Stimulated activated CD8-positive, alpha-beta memory T cell treated with anti-CD3 and anti-CD28 coated beads, Interleukin-15, amount 100 ng/mL, for 4 hours (primary cell): Measurements from ENCODE around the gene DERA.
"Not testable (repeated sequence)": the region's sequence is repeated elsewhere in the genome, so short reads cannot be mapped to it uniquely, and the experiment has no call there.

Experiments used
- DNase-seq, 2 donors: peaks; one replicate each; pipeline ENCODE4 v3.0.0-alpha.2; 2020; ENCODE audit warnings: low read depth in 2 of 2

DERA gene

GRCh38 chr12:16008421-16008824 is 97.3 kb downstream of the DERA start:
- DNase-seq, result no peak

GRCh38 chr12:16012117-16012516 is 101.0 kb downstream of the DERA start:
- no peak for DNase-seq

DNA sequence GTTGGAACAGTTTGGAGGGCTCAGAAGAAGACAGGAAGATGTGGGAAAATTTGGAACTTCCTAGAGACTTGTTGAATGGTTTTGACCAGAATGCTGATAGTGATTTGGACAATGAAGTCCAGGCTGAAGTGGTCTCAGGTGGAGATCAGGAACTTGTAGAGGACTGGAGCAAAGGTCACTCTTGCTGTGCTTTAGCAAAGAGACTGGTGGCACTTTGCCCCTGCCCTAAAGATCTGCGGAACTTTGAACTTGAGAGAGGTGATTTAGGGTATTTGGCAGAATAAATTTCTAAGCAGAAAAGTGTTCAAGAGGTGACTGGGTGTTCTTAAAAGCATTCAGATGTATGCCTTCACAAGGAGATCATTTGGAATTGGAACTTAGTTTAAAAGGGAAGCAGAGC is 102.6 kb downstream of the DERA start:
- not testable (repeated sequence) for DNase-seq

- not testable (repeated sequence) for DNase-seq
Observed at GRCh38 chr12:16014394-16014793, 103.3 kb downstream of the DERA start.

GRCh38 chr12:16016748-16017147 is 105.6 kb downstream of the DERA start:
- DNase-seq, result no peak

DNA sequence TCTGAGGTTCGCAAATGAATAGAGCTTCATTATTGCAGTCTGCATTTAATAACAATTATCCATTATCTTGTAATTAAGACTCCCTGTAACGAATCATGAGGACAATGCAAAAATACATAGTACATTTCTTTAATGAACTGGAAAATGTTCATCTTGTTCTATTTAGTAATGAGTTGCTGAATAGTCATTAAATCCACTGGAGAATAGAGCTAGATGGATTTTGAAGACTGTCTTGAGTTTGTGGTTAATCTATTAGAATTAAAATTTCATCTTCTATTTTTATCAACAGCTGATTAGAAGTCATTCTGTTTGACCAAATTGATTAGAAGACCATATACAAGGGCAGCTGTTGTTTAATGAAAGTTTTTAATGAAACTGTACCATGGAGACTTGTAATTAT is 107.2 kb downstream of the DERA start:
- DNase-seq, result no peak

DNA sequence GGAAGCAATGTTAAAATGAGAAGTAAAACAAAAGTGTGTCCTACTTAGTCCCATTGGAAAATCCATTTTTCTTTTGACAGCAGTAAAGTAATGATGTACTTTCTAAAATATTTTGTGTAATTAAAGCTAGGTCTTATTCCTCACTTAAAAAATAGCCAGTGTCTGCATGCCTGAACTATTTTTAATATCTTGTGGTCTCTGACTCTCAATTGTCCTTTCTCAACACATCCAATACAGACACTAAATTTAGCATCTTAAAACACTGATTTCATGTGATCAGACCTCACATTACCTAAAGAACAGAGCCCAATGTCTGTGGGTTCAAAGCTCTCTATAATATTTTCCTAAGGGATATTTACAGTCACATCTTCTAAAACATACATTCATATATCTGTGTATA is 108.0 kb downstream of the DERA start:
- no peak for DNase-seq

GRCh38 chr12:16020031-16020430 is 108.9 kb downstream of the DERA start:
- DNase-seq, result no peak

DNA sequence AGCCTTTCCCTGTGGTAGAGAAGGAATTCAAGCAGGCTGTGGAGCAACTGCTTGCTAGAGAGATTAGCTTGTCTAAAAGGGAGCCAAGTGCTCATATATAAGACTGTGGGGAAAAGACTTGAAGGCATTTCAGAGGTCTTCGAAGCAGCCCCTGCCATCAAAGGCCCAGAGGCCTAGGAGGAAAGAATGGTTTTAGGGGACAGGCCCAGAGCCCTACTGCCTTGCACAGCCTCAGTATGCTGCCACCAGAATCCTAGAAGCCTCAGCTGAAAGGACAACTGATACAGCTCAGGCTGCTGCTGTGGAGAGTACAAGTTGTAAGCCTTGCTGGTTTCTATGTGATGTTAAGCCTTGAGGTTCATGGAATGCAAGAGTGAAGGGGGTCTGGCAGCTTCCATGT is 109.9 kb downstream of the DERA start:
- no peak for DNase-seq

DNA sequence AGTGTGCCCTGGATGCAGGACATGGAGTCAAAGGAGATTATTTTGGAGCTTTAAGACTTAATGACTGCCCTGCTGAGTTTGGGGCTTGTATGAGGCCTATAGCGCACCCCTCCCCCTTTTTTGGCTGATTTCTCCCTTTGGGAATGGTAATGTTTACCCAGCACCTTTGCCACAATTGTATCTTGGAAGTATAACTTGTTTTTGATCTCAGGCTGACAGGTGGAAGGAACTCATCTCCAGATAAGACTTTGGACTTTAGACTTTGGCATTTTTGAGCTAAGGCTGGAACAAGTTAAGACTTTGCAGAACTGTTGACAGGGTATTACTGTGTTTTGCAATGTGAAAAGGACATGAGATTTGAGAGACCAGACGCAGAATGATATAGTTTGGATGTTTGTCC is 110.5 kb downstream of the DERA start:
- no peak for DNase-seq

DNA sequence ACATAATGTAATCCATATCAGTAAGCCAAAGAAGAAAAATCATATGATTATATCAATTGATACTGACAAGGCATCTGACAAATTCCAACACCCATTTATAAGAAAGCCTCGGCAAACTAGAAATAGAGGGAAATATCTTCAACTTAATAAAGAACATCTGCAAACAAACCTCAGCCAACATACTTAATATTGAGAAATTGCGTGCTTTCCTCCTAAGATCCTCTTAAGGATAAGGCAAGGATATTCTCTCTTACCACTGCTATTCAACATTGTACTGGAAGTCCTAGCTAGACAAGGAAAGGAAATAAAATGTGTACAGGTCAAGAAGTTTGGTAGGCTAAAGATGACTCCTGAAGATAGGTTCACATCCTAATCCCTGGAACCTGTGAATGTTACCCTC is 115.9 kb downstream of the DERA start:
- DNase-seq, result no peak

DNA sequence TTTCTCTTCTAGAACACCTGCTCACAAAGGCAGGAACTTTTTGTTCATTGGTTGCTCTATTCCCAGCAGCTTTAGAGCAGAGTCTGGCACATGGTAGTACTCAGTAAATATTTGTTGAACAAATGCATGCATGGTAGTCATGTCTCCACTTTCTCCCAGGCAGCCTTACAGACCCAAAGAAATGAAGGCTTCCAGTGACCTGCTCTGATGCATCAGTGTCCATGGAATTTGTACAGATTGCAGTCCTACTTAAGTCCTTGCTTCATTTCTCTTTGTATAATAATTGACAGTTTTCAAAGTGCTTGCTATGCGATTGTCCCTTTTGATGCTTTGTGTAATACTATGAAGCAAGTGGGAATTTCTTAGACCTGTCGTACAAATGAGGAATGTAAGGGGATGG is 119.6 kb downstream of the DERA start:
- no peak for DNase-seq

GRCh38 chr12:16034136-16034817 is 123.1 kb downstream of the DERA start:
- DNase-seq, result no peak

- DNase-seq, result no peak
Observed at GRCh38 chr12:16036073-16036472, 124.9 kb downstream of the DERA start.

- DNase-seq, result no peak
Observed at GRCh38 chr12:16037533-16037932, 126.4 kb downstream of the DERA start.

DNA sequence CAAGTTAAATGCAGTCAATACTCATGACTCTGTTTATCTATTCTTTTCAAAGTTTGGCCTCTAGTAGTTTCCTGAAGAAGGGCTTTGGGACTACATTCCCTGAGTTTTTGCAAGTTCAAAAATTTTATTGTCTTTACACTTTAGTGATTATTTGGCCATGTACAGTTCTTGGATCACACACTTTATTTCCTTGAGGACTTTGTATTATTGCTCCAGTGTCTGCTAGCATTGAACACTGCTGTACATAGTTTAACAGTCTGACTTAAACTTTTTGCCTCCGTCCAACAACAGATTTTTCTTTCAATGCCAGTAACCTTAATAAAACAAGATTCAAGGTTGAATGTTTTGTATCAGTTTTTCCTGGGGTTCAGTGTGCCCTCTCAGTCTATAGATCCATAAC is 132.3 kb downstream of the DERA start:
- DNase-seq, result no peak

- DNase-seq, result no peak
Observed at GRCh38 chr12:16046266-16046665, 135.1 kb downstream of the DERA start.

DNA sequence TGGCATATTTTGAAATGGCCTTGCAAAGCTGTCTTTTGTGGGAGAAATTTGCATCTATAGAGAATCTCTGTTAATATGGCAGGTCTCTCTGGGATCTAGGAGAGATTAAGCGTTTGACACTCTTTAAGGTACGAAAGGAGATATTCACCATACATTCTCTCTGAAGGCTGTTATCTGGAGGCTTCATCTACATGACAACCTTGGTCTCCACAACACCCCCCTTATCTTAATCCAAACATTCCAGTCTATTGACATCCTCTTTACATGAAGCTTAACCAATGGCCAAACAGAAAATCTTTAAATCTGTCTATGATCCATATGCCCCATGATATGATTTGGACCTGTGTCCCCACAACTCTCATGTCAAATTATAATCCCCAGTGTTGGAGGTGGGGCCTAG is 137.4 kb downstream of the DERA start:
- DNase-seq, result no peak

DNA sequence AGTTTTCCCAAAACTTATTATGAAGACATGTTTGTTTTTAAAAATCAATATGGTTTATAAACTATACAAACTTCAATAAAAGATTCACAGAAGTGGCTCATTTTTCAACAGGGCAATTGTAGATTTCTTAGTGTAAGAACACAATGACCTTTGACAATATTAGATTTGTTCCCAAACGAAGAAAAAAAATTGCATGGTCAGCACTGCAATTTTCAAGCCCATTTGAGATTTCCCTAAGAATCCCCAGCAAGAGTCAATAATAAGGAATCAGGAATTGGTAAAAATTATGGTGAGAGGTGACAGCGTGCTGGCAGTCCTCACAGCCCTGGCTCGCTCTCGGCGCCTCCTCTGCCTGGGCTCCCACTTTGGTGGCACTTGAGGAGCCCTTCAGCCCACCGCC is 145.8 kb downstream of the DERA start:
- no peak for DNase-seq

DNA sequence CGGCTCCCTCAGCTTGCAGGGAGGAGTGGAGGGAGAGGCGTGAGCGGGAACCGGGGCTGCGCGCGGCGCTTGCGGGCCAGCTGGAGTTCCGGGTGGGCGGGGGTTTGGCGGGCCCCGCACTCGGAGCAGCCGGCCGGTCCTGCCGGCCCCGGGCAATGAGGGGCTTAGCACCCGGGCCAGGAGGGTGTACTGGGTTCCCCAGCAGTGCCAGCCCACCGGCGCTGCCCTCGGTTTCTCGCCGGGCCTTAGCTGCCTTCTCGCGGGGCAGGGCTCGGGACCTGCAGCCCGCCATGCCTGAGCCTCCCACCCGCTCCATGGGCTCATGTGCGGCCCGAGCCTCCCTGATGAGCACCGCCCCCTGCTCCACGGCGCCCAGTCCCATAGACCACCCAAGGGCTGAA is 146.2 kb downstream of the DERA start:
- DNase-seq, result not testable (repeated sequence)

DNA sequence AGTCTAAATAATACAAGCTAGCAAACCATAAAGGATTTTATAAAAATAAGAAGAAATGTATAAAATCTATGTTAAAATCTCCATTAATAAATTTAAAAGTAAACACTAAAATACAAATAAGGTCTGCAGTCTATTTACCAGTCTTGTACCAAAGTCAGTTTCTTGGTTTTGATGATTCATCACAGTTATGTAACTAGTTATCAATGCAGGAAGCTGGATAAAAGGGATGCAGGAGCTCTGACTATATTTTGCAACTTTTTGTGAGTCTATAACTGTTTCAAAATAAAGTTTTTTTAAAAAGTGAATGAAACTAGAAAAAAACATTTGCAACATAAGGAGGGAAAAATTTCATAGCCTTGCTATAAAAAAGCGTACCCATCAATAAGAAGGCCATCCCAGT is 151.5 kb downstream of the DERA start:
- no peak for DNase-seq

GRCh38 chr12:16063726-16064125 is 152.6 kb downstream of the DERA start:
- DNase-seq, result no peak

DNA sequence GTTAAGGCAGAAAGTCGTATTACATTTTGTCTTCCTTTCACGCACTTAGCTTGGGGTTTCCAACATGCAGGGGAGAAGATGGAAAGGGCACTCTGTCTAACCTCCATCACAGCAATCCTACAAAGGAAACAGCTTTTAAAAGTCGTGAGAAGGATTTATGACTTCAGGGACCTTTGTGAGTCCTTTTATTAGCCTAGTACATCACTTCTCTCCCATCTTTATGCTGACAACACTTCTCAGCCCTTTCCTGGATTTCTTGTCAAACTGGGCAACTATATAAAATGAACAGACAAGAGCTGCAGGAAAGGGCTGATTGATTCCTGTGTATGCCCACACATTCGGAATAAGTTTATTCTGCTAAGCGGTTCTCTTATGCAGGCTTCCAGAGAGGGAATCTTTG is 159.0 kb downstream of the DERA start:
- DNase-seq, result no peak

DNA sequence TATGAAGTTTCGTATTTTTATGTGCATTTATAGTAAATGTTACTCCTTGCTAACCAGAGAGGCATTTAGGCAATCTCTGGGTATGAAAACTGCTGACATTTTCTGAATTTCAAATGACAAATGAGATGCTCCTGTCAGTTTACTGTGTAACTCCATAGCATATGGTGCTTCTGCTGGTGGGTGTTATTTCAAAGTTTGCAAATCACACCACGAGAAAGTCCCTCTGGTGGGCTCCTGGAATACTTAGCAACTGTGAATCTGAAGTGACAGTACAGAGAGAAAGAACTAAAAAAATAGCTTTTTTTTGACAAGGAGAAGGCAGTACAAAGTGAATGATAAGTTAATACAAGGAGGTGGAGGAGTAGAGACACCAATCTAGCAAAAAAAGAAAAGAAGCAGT is 161.5 kb downstream of the DERA start:
- DNase-seq, result no peak
